Prostate gland (tissue), 2 donors: ENCODE data around the gene BTBD19.

Experiments used
- CTCF ChIP-seq, 4 experiments: fragments of 200-600 bp in 2 of 4; fragments of 450-650 bp in 2 of 4; sonication (generic) in 2 of 4; IDR thresholded peaks; 1 replicate in 3 of 4; 2 replicates in 1 of 4; pipeline ENCODE4 v1.5.1; 2016 to 2019; ENCODE audit warnings: antibody characterized with exemption in 4 of 4, mild to moderate bottlenecking in 2 of 4, moderate library complexity in 2 of 4
- POLR2A ChIP-seq: fragments of 450-650 bp; IDR thresholded peaks from one replicate; pipeline ENCODE4 v1.6.1; 2016; ENCODE audit warnings: antibody characterized with exemption, mild to moderate bottlenecking

GRCh38 chr1:44811234-44811633 lies 2.9 kb downstream of the BTBD19 start:
- TF ChIP-seq CTCF (IDR thresholded peaks at IDR 0.05) (no peak), POLR2A (no peak)
